Loucy (cell line): Measurements from ENCODE around the gene FHIT.

Experiments used
- H2AFZ ChIP-seq: fragments of 200-600 bp; sonication (generic); 2 replicates; pipeline ENCODE4 v1.6.0; 2016; ENCODE audit warnings: antibody characterized with exemption, mild to moderate bottlenecking, low read length, moderate library complexity
- H3F3A ChIP-seq: fragments of 200-600 bp; 2 replicates; pipeline ENCODE4 v1.6.0; 2016; ENCODE audit warnings: antibody characterized with exemption, low read depth, mild to moderate bottlenecking
- H3K27me3 ChIP-seq: fragments of 200-600 bp; sonication (generic); 2 replicates; pipeline ENCODE4 v1.6.1; 2014; ENCODE audit warnings: low read length, mild to moderate bottlenecking; ENCODE audit not compliant: insufficient read depth, poor library complexity, severe bottlenecking
- H3K36me3 ChIP-seq: fragments of 200-600 bp; sonication (generic); 2 replicates; pipeline ENCODE4 v1.6.1; 2016; ENCODE audit warnings: low read length; ENCODE audit not compliant: insufficient read depth
- H3K4me1 ChIP-seq: fragments of 200-600 bp; sonication (generic); 2 replicates; pipeline ENCODE4 v1.5.1; 2014; ENCODE audit warnings: low read length, mild to moderate bottlenecking; ENCODE audit not compliant: insufficient read depth, poor library complexity, severe bottlenecking
- H3K4me2 ChIP-seq: fragments of 200-600 bp; sonication (generic); 2 replicates; pipeline ENCODE4 v1.6.0; 2014; ENCODE audit warnings: antibody characterized with exemption, low read length, low read depth, mild to moderate bottlenecking; ENCODE audit not compliant: poor library complexity, severe bottlenecking
- H3K4me3 ChIP-seq: fragments of 200-600 bp; sonication (generic); 2 replicates; pipeline ENCODE4 v1.5.1; 2014; ENCODE audit warnings: low read length, mild to moderate bottlenecking, mixed read lengths; ENCODE audit not compliant: poor library complexity, severe bottlenecking
- H3K79me2 ChIP-seq: fragments of 200-600 bp; sonication (generic); 2 replicates; pipeline ENCODE4 v1.6.1; 2014; ENCODE audit warnings: low read length; ENCODE audit not compliant: insufficient read depth
- H3K9ac ChIP-seq: fragments of 200-600 bp; sonication (generic); 2 replicates; pipeline ENCODE4 v1.6.0; 2014; ENCODE audit warnings: mild to moderate bottlenecking, low read depth, low read length, moderate library complexity; ENCODE audit not compliant: poor library complexity, severe bottlenecking
- H3K9me2 ChIP-seq: fragments of 200-600 bp; sonication (generic); replicated peaks from 2 replicates; pipeline ENCODE4 v1.6.1; 2016; ENCODE audit warnings: low read depth, low read length, mixed read lengths
- H3K9me3 ChIP-seq: fragments of 200-600 bp; sonication (generic); 2 replicates; pipeline ENCODE4 v1.6.1; 2014; ENCODE audit warnings: mild to moderate bottlenecking, antibody characterized with exemption, low read length, low read depth; ENCODE audit not compliant: insufficient read depth
- H4K20me1 ChIP-seq: fragments of 200-600 bp; sonication (generic); 2 replicates; pipeline ENCODE4 v1.6.0; 2014; ENCODE audit warnings: antibody characterized with exemption, low read length, mild to moderate bottlenecking; ENCODE audit not compliant: insufficient read depth, poor library complexity, severe bottlenecking
- EZH2phosphoT487 ChIP-seq: fragments of 200-600 bp; IDR thresholded peaks from 2 replicates; pipeline ENCODE4 v1.6.1; 2018; ENCODE audit warnings: antibody characterized with exemption, mild to moderate bottlenecking, moderate library complexity, borderline replicate concordance
- TF ChIP-seq, protein P1 (sequence below): fragments of 200-600 bp; sonication (generic); conservative IDR thresholded peaks from 2 replicates; pipeline ENCODE4 v1.5.1; 2014; ENCODE audit warnings: mild to moderate bottlenecking, antibody characterized with exemption, low read length

The FHIT gene

DNA sequence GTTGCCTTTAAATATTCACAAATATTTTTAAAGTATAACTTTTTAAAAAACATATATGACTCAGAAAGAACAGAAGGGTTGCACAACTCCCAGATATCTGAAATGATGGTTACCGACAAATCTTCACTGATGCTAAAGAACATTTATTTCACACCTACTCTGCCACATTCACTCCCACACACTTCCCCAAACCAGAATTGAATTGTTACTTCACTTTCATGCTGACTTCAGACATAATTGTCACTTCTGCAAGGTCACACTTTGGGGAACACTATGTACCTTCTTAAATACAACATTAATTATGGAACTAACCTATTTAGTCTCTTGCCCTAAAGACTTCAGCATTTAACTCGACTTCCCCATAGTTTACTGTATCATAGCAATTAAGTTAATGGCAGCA, 795.1 kb downstream of the FHIT start:
- H4K20me1 ChIP-seq = no peaks in the 10 kb centered on the region
- no peaks in the 10 kb centered on the region for H3K36me3 ChIP-seq
- H3K4me1 ChIP-seq = no peaks in the 10 kb centered on the region
- no peaks in the 10 kb centered on the region for H3K27me3 ChIP-seq
- no peak overlapping the region for H2AFZ ChIP-seq
- H3K9ac ChIP-seq = no peak overlapping the region
- no peaks in the 10 kb centered on the region for H3K79me2 ChIP-seq
- H3K4me3 ChIP-seq = no peak overlapping the region
- no peak for TF ChIP-seq EZH2phosphoT487
- TF ChIP-seq, protein P1, sequence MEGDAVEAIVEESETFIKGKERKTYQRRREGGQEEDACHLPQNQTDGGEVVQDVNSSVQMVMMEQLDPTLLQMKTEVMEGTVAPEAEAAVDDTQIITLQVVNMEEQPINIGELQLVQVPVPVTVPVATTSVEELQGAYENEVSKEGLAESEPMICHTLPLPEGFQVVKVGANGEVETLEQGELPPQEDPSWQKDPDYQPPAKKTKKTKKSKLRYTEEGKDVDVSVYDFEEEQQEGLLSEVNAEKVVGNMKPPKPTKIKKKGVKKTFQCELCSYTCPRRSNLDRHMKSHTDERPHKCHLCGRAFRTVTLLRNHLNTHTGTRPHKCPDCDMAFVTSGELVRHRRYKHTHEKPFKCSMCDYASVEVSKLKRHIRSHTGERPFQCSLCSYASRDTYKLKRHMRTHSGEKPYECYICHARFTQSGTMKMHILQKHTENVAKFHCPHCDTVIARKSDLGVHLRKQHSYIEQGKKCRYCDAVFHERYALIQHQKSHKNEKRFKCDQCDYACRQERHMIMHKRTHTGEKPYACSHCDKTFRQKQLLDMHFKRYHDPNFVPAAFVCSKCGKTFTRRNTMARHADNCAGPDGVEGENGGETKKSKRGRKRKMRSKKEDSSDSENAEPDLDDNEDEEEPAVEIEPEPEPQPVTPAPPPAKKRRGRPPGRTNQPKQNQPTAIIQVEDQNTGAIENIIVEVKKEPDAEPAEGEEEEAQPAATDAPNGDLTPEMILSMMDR = no peak
- no peaks in the 10 kb centered on the region for H3K9me2 ChIP-seq
- no peaks in the 10 kb centered on the region for H3K9me3 ChIP-seq
- no peak overlapping the region for H3K4me2 ChIP-seq
- no peaks in the 10 kb centered on the region for H3F3A ChIP-seq

DNA sequence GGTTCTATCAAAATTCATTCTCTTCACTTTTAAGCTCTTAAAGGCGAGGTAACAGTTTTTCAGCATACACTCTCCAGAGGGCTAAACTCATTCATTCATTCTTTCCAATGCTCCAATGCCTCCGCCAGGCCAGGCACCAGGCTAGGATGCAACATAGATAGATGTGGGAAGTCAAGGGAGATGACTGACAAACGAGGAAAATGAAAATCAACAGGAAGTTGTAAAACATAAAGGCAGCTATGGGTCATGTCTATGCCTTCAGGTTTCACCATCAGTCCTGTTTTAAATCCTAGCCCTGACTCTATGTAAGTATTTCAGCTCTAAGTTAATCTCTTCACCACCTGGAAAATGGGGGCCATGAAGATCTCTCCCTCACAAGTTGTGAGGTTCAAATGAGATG, 797.9 kb downstream of the FHIT start:
- no peaks in the 10 kb centered on the region for H3K36me3 ChIP-seq
- H3K4me3 ChIP-seq = no peak overlapping the region
- H3K9me2 ChIP-seq = no peaks in the 10 kb centered on the region
- H4K20me1 ChIP-seq = no peaks in the 10 kb centered on the region
- H2AFZ ChIP-seq = no peak overlapping the region
- H3K9me3 ChIP-seq = no peaks in the 10 kb centered on the region
- H3K4me1 ChIP-seq = no peaks in the 10 kb centered on the region
- H3K4me2 ChIP-seq = no peak overlapping the region
- no peaks in the 10 kb centered on the region for H3F3A ChIP-seq
- TF ChIP-seq, protein P1 = no peak
- TF ChIP-seq EZH2phosphoT487 = no peak
- no peaks in the 10 kb centered on the region for H3K79me2 ChIP-seq
- no peak overlapping the region for H3K9ac ChIP-seq
- no peaks in the 10 kb centered on the region for H3K27me3 ChIP-seq

DNA sequence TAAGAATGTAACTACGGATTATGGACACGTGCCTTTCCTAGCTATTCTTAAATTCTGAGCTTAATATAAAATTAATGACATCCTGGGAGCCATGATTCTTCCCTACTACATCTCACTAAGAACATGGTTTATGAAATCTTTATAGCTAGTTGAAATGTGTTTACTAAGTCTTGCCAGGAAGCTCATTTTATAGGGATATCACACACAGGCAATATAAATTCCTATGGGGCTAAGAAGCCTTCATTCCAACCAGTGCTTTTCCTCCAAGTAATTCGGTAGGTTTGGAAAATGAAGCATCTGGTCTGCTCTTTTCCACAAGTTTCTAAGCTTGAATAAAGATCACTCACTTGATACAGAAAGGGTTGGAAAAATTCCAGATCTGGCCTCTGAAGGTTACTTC, 802.6 kb downstream of the FHIT start:
- TF ChIP-seq EZH2phosphoT487 = no peak
- TF ChIP-seq, protein P1 = no peak
- no peak overlapping the region for H3K4me2 ChIP-seq
- H2AFZ ChIP-seq = no peak overlapping the region
- H3K9me2 ChIP-seq = no peaks in the 10 kb centered on the region
- no peaks in the 10 kb centered on the region for H4K20me1 ChIP-seq
- no peaks in the 10 kb centered on the region for H3F3A ChIP-seq
- H3K4me3 ChIP-seq = no peak overlapping the region
- no peaks in the 10 kb centered on the region for H3K79me2 ChIP-seq
- H3K4me1 ChIP-seq = no peaks in the 10 kb centered on the region
- H3K27me3 ChIP-seq = no peaks in the 10 kb centered on the region
- H3K36me3 ChIP-seq = no peaks in the 10 kb centered on the region
- no peaks in the 10 kb centered on the region for H3K9me3 ChIP-seq
- H3K9ac ChIP-seq = no peak overlapping the region
